Measurements from ENCODE around the gene KRT16.
"Not testable (repeated sequence)": the region's sequence is repeated elsewhere in the genome, so short reads cannot be mapped to it uniquely, and the experiment has no call there.

Gene KRT16

DNA sequence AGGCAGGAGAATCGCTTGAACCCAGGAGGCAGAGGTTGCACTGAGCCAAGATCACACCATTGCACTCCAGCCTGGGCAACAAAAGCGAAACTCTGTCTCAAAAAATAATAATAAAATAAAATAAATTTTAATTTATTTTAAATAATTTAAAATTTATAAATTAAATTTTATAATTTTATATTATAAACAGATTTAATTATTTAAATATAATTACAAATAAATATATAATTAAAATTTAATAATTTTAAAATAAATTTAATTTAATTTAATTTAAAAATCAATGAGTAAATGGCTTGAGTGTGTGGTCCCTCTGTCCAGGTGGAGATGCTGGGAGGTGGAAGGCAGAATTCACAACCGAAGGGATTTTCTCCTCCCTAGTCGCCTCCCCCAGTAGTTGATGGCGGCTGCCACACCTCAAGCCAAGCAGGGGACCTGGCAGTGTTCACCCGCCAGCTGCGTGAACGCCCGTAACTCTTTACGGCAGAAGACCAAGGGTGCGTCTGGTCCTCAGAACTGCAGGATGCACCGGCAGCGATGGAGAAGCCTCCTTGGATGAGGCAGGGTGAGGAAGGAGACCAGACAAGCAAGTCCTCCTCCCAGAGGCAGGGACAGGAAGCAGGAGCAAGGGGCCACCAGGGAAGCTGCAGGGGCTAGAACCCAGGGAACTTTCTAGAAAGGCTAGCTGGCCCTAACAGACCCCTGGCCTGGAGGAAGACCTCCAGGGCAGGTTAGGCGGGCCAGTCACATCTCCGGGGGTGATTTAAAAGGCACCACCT is 34.7 kb upstream of the KRT16 start:
- no peak for DNase-seq

GRCh38 chr17:41642252-41643156 is 29.9 kb upstream of the KRT16 start:
- DNase-seq, result no peak

DNA sequence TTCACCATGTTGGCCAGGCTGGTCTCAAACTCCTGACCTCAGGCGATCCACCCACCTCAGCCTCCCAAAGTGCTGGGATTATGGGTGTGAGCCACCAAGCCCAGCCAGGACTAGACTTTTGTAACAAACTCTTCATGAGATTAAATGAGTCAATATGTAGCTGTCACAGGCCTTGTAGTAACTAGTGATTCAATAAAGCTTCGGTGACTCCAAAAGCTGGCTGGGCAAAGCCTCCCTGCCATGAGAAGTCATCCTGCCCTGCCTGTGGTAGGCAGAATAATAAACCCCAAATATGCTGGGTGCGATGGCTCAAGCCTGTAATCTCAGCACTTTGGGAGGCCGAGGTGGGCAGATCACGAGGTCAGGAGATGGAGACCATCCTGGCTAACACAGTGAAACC is 28.0 kb upstream of the KRT16 start:
- DNase-seq, result not testable (repeated sequence)

DNA sequence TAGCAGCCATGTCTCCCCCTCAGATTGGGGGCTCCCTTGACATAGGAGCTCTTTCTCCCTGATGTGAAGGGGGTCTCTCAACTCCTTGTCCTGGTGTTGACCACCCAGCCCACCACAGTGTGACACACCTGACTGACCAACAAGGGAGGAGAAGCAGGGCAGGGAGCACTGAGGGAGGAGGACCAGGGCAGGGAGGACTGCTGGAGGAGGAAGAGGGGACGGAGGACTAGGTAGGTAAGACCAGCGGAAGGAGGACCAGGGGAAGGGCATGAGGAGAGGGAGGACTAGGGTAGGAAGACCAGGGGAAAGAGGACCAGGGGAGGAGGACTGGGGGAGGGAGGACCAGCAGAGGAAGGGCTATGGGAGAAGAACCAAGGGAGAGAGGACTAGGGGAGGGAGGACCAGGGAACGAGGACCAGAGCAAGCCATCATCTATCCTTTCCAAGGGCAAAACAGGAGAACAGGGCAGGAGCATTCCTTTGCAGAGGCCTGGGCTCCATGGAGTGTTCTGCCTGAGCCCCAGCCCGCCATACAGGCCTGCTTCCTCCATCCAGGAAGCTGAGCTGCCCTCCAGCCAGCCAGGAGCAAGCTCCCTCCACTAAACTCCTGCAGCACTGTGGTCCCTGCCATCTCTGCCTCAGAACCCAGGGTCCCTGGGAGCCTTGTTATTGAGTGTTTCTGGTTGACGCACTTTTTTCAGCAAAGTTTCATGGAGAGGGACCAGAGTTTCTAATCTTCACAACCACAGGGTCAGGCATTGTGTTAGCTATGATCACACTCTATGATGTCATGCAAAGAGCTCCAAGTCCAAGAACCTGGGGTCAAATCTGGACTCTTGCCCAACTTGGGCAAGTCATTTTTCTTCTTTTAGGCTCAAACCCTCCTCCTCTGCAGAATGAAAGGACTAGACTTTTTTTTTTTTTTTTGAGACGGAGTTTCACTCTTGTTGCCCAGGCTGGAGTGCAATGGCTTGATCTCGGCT is 27.2 kb upstream of the KRT16 start:
- no peak for DNase-seq

GRCh38 chr17:41638941-41639340 is 26.4 kb upstream of the KRT16 start:
- DNase-seq, result no peak

DNA sequence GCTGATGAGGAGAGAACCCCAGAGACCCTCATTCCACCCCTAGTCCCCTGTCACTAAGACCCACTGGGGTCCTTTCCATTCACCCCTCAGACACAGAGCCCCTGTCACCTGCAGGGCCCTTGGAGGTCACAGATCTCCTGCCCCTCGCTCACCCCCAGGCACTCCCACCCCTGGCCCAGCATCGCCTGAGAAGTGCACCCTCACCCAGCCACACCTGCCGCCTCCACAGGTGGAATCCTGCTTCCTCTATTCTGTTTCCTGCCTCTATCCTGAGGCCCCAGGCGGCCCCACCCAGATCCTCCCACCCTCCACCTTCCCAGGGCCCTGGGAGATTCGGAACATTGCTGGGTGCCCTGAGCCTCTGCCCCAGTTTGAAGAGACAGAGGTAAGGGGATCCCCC is 25.6 kb upstream of the KRT16 start:
- no peak for DNase-seq

DNA sequence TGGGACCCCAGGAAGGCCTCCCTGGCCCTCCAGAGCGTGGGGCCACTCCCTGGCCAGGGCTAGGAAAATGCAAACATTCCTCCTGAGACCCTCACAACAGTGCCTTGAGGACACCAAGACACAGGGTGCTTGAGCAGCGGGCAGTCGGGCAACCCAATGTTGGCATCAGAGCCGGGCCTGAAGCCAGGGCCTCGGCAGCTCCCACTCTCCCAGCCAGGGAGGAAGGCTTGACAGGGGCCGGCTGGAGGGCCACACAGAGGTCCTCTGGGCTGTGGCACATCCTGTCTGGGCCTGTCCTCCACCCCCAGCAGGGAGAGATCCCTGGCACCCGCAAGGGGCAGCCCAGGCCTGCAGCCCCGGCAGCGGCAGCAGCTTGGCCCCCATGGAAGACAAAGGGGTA is 24.1 kb upstream of the KRT16 start:
- DNase-seq, result no peak

- DNase-seq, result no peak
Observed at GRCh38 chr17:41635121-41636097, 22.8 kb upstream of the KRT16 start.

GRCh38 chr17:41634639-41635038 is 22.1 kb upstream of the KRT16 start:
- DNase-seq, result no peak

DNA sequence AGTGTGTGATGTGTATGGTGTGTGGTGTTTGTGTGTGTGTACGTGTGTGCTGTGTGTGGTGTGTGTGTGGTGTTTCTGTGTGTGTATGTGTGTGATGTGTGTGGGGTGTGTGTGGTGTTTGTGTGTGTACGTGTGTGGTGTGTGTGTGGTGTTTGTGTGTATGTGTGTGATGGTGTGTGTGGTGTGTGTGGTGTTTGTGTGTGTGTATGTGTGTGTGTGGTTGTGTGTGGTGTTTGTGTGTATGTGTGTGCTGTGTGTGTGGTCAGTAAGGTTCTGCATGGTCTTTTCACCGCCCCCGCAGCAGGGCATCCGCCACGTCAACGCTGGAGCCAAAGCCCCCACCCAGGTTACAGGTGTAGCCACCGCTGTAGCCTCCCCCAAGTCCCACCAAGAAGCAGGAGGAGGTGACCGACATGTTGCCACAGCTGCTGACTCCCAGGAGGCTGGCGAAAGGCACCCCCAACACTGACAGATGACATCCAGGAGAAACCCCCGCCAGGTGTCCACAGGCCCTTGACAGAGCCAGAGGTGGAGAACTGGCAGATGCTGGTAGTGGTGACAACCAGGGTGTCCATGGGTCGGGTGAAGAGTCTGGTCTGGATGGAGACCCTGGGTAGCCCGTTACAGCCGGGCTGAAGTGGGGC is 21.1 kb upstream of the KRT16 start:
- DNase-seq, result no peak

DNA sequence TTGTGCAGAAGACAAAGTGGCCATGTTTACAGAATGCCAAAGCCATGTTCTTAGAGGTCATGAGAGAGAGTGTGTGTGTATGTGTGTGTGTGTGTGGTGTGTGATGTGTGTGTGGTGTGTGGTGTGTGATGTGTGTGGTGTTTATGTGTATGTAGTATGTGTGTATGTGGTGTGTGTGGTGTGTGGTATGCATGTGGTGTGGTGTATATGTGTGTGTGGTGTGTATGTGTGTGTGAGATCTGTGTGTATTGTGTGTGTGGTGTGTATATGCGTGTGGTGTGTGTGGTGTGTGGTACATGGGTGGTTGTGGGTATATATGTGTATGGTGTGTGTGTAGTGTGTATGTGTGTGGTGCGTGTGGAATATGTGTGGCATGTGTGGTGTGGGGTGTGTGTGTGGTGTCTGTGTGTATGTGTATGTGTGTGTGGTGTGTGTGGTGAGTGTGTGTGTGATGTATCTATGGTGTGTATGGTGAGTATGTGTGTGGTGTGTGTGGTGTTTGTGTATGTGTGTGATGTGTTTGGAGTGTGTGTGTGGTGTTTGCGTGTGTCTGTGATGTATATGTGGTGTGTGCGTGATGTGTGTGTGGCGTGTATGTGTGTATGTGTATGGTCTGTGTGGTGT is 20.0 kb upstream of the KRT16 start:
- DNase-seq, result no peak

DNA sequence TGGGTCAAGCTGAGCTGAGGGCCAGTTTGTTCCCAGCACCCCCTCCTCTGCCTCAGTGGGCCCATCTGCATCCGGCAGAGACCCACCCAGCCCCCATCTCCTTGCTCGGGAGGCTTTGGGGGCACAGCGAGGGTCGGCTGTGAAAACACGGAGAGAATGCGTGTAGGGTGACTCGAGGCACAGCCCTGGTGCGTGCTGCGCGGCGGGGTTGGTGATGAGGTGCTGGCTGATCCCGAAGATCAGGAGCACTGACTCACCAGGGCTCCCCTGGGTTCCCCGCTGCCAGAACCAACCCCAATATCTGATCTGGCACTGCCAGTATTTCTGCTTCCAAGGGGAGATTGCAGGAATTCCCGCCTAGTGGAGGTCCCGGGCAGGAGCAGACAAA is 19.3 kb upstream of the KRT16 start:
- DNase-seq, result no peak

- no peak for DNase-seq
Observed at GRCh38 chr17:41631025-41631897, 18.7 kb upstream of the KRT16 start.

DNA sequence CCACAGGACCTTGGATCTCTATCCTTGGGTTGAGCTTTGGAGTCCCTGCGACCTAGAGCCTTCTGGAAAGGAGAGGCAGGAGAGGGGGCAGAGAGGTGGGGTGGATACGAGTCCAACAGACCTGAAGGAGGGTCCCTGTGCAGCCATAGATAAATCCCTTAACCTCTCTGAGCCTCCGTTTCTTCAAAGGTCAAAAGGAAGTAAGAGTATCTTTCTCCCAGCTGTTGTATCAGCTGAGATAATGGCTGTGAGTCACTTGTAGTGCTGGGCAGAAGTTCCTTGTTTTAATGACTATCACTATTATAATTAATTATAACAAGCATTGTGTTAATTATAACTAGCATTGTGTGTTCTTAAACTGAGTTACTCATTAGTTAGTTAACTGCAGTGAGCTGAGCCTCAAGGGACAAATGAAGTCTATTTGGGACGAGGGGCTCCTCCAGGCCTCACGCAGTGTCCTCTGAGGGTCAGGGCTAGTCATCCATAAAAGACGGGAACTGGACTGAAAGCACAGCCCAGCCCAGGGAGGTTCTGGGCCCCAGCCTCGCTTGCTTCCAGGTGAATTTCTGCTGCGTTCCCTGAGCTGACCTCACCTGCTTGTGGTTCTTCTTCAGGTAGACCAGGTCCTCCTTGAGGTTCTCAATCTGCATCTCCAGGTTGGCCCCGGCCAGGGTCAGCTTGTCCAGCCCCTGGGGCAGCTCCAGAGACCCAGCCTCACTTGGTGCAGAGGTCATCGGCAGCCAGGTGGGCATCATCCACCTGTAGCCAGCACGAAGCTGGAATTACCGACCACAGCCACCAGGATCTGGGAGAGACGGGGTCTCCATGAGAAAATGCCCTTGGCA is 17.5 kb upstream of the KRT16 start:
- no peak for DNase-seq

DNA sequence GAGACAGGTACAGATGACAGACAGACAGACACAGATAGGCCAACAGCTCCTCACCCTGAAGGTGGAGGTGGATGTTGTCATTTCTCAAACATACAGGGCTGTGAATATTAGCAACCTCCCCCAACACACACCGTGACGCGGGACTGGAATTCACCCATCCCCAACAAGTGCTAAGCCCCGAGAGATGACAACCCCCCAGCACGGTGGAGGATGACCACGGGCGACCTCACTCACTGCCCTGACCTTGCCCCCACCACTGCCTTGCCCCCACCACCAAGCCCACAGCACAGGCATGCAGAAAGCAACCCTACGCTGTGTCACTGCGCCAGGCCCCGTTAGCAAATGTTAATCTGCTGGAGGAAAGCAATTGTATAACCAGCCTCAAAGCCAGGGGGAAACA is 16.7 kb upstream of the KRT16 start:
- DNase-seq, result no peak

GRCh38 chr17:41628621-41629255 is 16.2 kb upstream of the KRT16 start:
- DNase-seq, result not testable (repeated sequence)

DNA sequence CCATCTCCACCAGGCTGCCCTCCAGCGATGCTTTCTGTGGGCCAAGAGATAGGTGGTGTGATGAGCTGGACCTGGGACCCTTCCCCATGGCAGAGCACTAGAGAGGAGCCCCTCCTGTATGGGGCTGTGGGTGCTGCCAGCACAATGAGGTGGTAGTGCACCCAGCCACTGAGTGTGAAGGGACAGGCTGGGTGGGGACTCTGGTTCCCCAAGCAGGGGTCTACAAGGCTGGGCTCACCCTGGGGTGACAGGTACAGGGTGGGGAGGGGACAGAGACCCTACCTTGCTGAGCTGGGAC is 15.5 kb upstream of the KRT16 start:
- DNase-seq, result not testable (repeated sequence)

- no peak for DNase-seq
Observed at GRCh38 chr17:41627316-41628072, 14.9 kb upstream of the KRT16 start.

Measured in bone marrow (tissue), 2 donors.